K562 (cell line): ENCODE measurements around the gene GGNBP2.

Source experiments
- CEBPB ChIP-seq: fragments of 450-650 bp; IDR thresholded peaks from 2 replicates; pipeline ENCODE4 v1.6.1; 2016; ENCODE audit warnings: missing genetic modification characterization, missing compliant biosample characterization
- HMGN3 ChIP-seq: IDR thresholded peaks from 2 replicates; pipeline ENCODE4 v1.6.1; 2011; ENCODE audit warnings: borderline replicate concordance, low read depth, mild to moderate bottlenecking, mixed read lengths, low read length; ENCODE audit not compliant: insufficient read length; ENCODE audit errors: extremely low read depth
- ZNF507 ChIP-seq: conservative IDR thresholded peaks from 2 replicates; pipeline ENCODE4 v1.6.1; 2017; ENCODE audit warnings: missing genetic modification characterization, missing compliant biosample characterization
- TF ChIP-seq, protein P1 (sequence below), 3 experiments: IDR thresholded peaks in 2 of 3; conservative IDR thresholded peaks in 1 of 3; 2 replicates each; pipeline ENCODE4 v1.5.1; 2011 to 2012; ENCODE audit warnings: low read length in 3 of 3, mild to moderate bottlenecking in 3 of 3, control low read depth in 2 of 3, improper control_type of control experiment in 1 of 3, inconsistent platforms in 1 of 3, low read depth in 1 of 3, mixed read lengths in 1 of 3, moderate library complexity in 1 of 3; ENCODE audit not compliant: insufficient read depth in 2 of 3
- TF ChIP-seq, protein P2 (sequence below): sonication (generic); formaldehyde crosslinking; IDR thresholded peaks from 2 replicates; pipeline ENCODE4 v1.8.1; 2023; ENCODE audit warnings: mild to moderate bottlenecking, missing genetic modification reagents
- TF ChIP-seq, protein P3 (sequence below), 2 experiments: IDR thresholded peaks; 2 replicates each; pipeline ENCODE4 v1.6.1; 2012; ENCODE audit warnings: improper control_type of control experiment in 2 of 2, low read depth in 2 of 2, low read length in 2 of 2, borderline replicate concordance in 1 of 2

DNA sequence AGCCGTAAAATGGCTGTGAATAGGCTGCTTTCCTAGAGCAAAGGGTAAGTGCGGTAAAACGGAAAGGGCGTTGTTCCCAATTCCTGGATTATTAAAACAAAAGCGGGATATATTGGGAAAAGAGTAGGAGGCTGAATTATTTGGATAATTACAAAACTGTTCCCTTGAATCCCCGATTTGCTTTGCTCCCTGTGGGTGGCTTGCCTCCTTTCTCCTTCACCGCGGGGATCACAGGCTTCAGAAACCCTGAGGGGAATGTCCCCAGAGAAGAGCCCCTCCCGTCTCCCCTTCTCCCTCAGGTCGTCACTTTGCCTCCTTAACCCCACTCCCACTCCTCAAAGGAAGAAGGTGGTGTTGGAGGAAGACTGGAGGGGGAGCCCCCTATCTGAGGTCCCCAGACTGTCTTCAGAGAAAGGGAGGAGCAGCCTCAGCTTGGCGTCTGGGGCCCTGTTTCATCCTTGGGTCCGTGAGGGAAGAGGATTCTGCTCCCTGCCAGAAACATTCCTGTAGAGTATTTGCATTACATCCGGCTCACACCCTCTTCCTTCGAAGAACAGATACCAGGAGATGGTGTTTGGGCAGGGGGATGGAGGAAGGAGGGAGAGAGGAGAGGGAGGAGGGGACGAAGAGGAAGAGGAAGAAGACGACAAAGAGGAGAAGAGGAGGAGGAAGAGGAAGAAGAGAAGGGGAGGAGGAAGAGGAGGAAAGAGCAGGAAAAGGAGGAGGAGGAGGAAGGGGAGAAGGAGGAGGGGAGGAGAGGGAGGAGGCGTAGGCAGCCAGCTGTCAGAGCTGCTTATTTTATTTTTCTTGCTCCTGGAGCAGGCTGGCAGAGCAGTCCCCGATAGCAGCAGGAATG lies 88.4 kb downstream of the GGNBP2 start:
- TF ChIP-seq, protein P1, sequence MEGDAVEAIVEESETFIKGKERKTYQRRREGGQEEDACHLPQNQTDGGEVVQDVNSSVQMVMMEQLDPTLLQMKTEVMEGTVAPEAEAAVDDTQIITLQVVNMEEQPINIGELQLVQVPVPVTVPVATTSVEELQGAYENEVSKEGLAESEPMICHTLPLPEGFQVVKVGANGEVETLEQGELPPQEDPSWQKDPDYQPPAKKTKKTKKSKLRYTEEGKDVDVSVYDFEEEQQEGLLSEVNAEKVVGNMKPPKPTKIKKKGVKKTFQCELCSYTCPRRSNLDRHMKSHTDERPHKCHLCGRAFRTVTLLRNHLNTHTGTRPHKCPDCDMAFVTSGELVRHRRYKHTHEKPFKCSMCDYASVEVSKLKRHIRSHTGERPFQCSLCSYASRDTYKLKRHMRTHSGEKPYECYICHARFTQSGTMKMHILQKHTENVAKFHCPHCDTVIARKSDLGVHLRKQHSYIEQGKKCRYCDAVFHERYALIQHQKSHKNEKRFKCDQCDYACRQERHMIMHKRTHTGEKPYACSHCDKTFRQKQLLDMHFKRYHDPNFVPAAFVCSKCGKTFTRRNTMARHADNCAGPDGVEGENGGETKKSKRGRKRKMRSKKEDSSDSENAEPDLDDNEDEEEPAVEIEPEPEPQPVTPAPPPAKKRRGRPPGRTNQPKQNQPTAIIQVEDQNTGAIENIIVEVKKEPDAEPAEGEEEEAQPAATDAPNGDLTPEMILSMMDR (IDR thresholded peaks at IDR 0.05 in 2 of 3, conservative IDR thresholded peaks at IDR 0.05 in 1 of 3; ENCODE audit: insufficient read depth in 2 of 3, low read depth in 1 of 3, low read length in 3 of 3) = no peak
- TF ChIP-seq, protein P2, sequence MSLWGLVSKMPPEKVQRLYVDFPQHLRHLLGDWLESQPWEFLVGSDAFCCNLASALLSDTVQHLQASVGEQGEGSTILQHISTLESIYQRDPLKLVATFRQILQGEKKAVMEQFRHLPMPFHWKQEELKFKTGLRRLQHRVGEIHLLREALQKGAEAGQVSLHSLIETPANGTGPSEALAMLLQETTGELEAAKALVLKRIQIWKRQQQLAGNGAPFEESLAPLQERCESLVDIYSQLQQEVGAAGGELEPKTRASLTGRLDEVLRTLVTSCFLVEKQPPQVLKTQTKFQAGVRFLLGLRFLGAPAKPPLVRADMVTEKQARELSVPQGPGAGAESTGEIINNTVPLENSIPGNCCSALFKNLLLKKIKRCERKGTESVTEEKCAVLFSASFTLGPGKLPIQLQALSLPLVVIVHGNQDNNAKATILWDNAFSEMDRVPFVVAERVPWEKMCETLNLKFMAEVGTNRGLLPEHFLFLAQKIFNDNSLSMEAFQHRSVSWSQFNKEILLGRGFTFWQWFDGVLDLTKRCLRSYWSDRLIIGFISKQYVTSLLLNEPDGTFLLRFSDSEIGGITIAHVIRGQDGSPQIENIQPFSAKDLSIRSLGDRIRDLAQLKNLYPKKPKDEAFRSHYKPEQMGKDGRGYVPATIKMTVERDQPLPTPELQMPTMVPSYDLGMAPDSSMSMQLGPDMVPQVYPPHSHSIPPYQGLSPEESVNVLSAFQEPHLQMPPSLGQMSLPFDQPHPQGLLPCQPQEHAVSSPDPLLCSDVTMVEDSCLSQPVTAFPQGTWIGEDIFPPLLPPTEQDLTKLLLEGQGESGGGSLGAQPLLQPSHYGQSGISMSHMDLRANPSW (CRISPR knock-in tag) = no peak
- TF ChIP-seq ZNF507 (tag) (no peak), CEBPB (no peak), HMGN3 (no peak)
- TF ChIP-seq, protein P3, sequence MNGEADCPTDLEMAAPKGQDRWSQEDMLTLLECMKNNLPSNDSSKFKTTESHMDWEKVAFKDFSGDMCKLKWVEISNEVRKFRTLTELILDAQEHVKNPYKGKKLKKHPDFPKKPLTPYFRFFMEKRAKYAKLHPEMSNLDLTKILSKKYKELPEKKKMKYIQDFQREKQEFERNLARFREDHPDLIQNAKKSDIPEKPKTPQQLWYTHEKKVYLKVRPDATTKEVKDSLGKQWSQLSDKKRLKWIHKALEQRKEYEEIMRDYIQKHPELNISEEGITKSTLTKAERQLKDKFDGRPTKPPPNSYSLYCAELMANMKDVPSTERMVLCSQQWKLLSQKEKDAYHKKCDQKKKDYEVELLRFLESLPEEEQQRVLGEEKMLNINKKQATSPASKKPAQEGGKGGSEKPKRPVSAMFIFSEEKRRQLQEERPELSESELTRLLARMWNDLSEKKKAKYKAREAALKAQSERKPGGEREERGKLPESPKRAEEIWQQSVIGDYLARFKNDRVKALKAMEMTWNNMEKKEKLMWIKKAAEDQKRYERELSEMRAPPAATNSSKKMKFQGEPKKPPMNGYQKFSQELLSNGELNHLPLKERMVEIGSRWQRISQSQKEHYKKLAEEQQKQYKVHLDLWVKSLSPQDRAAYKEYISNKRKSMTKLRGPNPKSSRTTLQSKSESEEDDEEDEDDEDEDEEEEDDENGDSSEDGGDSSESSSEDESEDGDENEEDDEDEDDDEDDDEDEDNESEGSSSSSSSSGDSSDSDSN (IDR thresholded peaks at IDR 0.05; ENCODE audit: borderline replicate concordance in 1 of 2, low read depth in 2 of 2, low read length in 2 of 2) = no peak
